DMS53 (cell line): ENCODE results near the gene USP47.
A peak's percentile ranks its signal among the peaks of the same experiment; 100 is the strongest.
"Not testable (repeated sequence)": the region's sequence is repeated elsewhere in the genome, so short reads cannot be mapped to it uniquely, and the experiment has no call there.

ENCODE experiments used
- DNase-seq: peaks from one replicate; lab custom pipeline; 2025; lab: John Stamatoyannopoulos, UW

The USP47 gene

GRCh38 chr11:11822946-11823345 lies 18.8 kb upstream of the USP47 start:
- no peak for DNase-seq

GRCh38 chr11:11826260-11826659 lies 15.5 kb upstream of the USP47 start:
- DNase-seq, result no peak

GRCh38 chr11:11827272-11827671 lies 14.5 kb upstream of the USP47 start:
- no peak for DNase-seq

GRCh38 chr11:11831406-11831805 lies 10.4 kb upstream of the USP47 start:
- not testable (repeated sequence) for DNase-seq

GRCh38 chr11:11836676-11837231 lies 5.0 kb upstream of the USP47 start:
- DNase-seq, result no peak

GRCh38 chr11:11839718-11840117 lies 2.1 kb upstream of the USP47 start:
- DNase-seq, result no peak

- DNase-seq, result peak; percentile 74
Observed at GRCh38 chr11:11841116-11841722, 553 bp upstream of the USP47 start.

- DNase-seq, result peak; percentile 76
Observed at GRCh38 chr11:11842421-11843008, 743 bp downstream of the USP47 start.

- DNase-seq, result peak; percentile 48
Observed at GRCh38 chr11:11843211-11843621, 1.4 kb downstream of the USP47 start.

GRCh38 chr11:11843642-11844041 lies 1.9 kb downstream of the USP47 start:
- DNase-seq, result no peak

- DNase-seq, result no peak
Observed at GRCh38 chr11:11844272-11844671, 2.5 kb downstream of the USP47 start.

GRCh38 chr11:11845071-11845470 lies 3.3 kb downstream of the USP47 start:
- DNase-seq, result peak; percentile 93

- no peak for DNase-seq
Observed at GRCh38 chr11:11845551-11845950, 3.8 kb downstream of the USP47 start.

GRCh38 chr11:11847082-11847481 lies 5.3 kb downstream of the USP47 start:
- DNase-seq, result peak; percentile 53

GRCh38 chr11:11848891-11849746 lies 7.3 kb downstream of the USP47 start:
- DNase-seq, result peak; percentile 81

- DNase-seq, result no peak
Observed at GRCh38 chr11:11850668-11851067, 8.9 kb downstream of the USP47 start.

- peak; percentile 21 for DNase-seq
Observed at GRCh38 chr11:11856638-11857037, 14.9 kb downstream of the USP47 start.

GRCh38 chr11:11857769-11858168 lies 16.0 kb downstream of the USP47 start:
- no peak for DNase-seq

GRCh38 chr11:11858676-11859075 lies 16.9 kb downstream of the USP47 start:
- DNase-seq, result no peak

- DNase-seq, result no peak
Observed at GRCh38 chr11:11860103-11860979, 18.6 kb downstream of the USP47 start.

- DNase-seq, result no peak
Observed at GRCh38 chr11:11862999-11863398, 21.2 kb downstream of the USP47 start.

- DNase-seq, result no peak
Observed at GRCh38 chr11:11864332-11864731, 22.6 kb downstream of the USP47 start.
